Right lobe of liver (tissue), 4 donors: ENCODE data around the gene FGD2.

ENCODE experiments used
- POLR2A ChIP-seq: fragments of 450-650 bp; IDR thresholded peaks from one replicate; pipeline ENCODE4 v1.6.1; 2017; ENCODE audit warnings: antibody characterized with exemption, mild to moderate bottlenecking
- TF ChIP-seq, protein P1 (sequence below), 4 donors: fragments of 200-600 bp in 3 of 4; fragments of 450-650 bp in 1 of 4; IDR thresholded peaks; one replicate each; pipeline versions ENCODE4 v1.5.1 to v1.8.0; 2016 to 2022; ENCODE audit warnings: antibody characterized with exemption in 4 of 4, mild to moderate bottlenecking in 2 of 4
- donor health status: DM: no; HTN: no; CAD: no.
- donor health status: DM: no; HTN: no; CAD: no.
- donor health status: DM: no; HTN: yes; CAD: no.

GRCh38 chr6:36973647-36974046 lies 31.8 kb upstream of the FGD2 start:
- TF ChIP-seq, protein P1, sequence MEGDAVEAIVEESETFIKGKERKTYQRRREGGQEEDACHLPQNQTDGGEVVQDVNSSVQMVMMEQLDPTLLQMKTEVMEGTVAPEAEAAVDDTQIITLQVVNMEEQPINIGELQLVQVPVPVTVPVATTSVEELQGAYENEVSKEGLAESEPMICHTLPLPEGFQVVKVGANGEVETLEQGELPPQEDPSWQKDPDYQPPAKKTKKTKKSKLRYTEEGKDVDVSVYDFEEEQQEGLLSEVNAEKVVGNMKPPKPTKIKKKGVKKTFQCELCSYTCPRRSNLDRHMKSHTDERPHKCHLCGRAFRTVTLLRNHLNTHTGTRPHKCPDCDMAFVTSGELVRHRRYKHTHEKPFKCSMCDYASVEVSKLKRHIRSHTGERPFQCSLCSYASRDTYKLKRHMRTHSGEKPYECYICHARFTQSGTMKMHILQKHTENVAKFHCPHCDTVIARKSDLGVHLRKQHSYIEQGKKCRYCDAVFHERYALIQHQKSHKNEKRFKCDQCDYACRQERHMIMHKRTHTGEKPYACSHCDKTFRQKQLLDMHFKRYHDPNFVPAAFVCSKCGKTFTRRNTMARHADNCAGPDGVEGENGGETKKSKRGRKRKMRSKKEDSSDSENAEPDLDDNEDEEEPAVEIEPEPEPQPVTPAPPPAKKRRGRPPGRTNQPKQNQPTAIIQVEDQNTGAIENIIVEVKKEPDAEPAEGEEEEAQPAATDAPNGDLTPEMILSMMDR (IDR thresholded peaks at IDR 0.05) = no peak
- no peak for TF ChIP-seq POLR2A
